Transverse colon (tissue), 4 donors: ENCODE results near the gene MACROD1.

Experiments used
- EP300 ChIP-seq: sonication (generic); formaldehyde crosslinking; IDR thresholded peaks from one replicate; pipeline ENCODE4 v1.6.1; 2017; ENCODE audit warnings: antibody characterized with exemption, low read depth
- POLR2A ChIP-seq: fragments of 450-650 bp; IDR thresholded peaks from one replicate; pipeline ENCODE4 v1.6.1; 2016; ENCODE audit warnings: antibody characterized with exemption, mild to moderate bottlenecking, moderate library complexity
- POLR2AphosphoS5 ChIP-seq, 3 donors: sonication (generic); formaldehyde crosslinking; IDR thresholded peaks; one replicate each; pipeline ENCODE4 v1.6.1; 2016; ENCODE audit warnings: antibody characterized with exemption in 3 of 3
- TF ChIP-seq, protein P1 (sequence below), 5 experiments: fragments of 200-600 bp in 3 of 5; fragments of 450-650 bp in 2 of 5; sonication (generic) in 3 of 5; IDR thresholded peaks; 1 replicate in 2 of 5; 2 replicates in 3 of 5; pipeline ENCODE4 v1.5.1; 2016 to 2017; ENCODE audit warnings: antibody characterized with exemption in 5 of 5, inconsistent platforms in 3 of 5, mild to moderate bottlenecking in 2 of 5, moderate library complexity in 1 of 5

- TF ChIP-seq, protein P1, sequence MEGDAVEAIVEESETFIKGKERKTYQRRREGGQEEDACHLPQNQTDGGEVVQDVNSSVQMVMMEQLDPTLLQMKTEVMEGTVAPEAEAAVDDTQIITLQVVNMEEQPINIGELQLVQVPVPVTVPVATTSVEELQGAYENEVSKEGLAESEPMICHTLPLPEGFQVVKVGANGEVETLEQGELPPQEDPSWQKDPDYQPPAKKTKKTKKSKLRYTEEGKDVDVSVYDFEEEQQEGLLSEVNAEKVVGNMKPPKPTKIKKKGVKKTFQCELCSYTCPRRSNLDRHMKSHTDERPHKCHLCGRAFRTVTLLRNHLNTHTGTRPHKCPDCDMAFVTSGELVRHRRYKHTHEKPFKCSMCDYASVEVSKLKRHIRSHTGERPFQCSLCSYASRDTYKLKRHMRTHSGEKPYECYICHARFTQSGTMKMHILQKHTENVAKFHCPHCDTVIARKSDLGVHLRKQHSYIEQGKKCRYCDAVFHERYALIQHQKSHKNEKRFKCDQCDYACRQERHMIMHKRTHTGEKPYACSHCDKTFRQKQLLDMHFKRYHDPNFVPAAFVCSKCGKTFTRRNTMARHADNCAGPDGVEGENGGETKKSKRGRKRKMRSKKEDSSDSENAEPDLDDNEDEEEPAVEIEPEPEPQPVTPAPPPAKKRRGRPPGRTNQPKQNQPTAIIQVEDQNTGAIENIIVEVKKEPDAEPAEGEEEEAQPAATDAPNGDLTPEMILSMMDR (IDR thresholded peaks at IDR 0.05): no peak
- TF ChIP-seq EP300 (no peak), POLR2A (no peak), POLR2AphosphoS5 (IDR thresholded peaks at IDR 0.05) (no peak)
Measured at GRCh38 chr11:64009710-64010109, 156.2 kb downstream of the MACROD1 start.
